ENCODE data around the gene SLC66A1.

Gene SLC66A1

GRCh38 chr1:19377812-19378718 is 65.9 kb downstream of the SLC66A1 start:
- DNase-seq (ENCODE audit: low spot score) = no peak

Data from kidney capillary endothelial cell (primary cell).